Measurements from ENCODE around the gene LRRC8C.

DNA sequence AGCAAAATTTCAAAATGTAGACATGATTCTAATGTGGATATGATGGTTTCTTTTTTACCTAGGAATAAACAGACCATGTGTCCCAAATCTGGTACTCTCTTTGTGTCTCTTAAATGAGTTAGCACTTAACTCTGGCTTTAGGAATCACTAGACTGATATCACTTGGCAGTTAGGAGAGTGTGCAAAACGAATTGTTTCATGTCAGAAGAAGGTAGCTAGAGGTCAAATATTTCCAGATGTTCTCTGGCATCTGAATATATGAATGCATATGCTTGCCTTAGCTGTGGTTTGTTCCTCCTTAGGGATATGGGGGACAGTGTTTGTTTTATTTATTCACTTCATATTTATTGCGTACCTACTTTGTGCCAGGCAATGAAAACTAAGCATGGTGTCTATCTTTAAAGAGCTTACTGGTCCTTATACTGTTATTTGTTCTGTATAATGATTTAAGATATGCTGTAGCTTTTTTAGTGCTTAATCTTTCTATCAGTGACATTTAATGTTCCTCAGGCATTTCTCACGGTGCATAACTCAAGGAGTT lies 65.2 kb downstream of the LRRC8C start:
- TF ChIP-seq, protein P1, sequence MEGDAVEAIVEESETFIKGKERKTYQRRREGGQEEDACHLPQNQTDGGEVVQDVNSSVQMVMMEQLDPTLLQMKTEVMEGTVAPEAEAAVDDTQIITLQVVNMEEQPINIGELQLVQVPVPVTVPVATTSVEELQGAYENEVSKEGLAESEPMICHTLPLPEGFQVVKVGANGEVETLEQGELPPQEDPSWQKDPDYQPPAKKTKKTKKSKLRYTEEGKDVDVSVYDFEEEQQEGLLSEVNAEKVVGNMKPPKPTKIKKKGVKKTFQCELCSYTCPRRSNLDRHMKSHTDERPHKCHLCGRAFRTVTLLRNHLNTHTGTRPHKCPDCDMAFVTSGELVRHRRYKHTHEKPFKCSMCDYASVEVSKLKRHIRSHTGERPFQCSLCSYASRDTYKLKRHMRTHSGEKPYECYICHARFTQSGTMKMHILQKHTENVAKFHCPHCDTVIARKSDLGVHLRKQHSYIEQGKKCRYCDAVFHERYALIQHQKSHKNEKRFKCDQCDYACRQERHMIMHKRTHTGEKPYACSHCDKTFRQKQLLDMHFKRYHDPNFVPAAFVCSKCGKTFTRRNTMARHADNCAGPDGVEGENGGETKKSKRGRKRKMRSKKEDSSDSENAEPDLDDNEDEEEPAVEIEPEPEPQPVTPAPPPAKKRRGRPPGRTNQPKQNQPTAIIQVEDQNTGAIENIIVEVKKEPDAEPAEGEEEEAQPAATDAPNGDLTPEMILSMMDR (IDR thresholded peaks at IDR 0.05; ENCODE audit: poor library complexity) = no peak
- TF ChIP-seq EZH2 (IDR thresholded peaks at IDR 0.05; ENCODE audit: borderline replicate concordance) (no peak), EZH2phosphoT487 (IDR thresholded peaks at IDR 0.05; ENCODE audit: low read depth, severe bottlenecking, unreplicated experiment) (no peak)

Data from hepatocyte (in vitro differentiated cells).